LNCAP (cell line): ENCODE results near the gene SRRD.

Source experiments
- CTCF ChIP-seq: fragments of 450-650 bp; IDR thresholded peaks from 2 replicates; pipeline ENCODE4 v1.5.1; 2017; ENCODE audit warnings: mild to moderate bottlenecking

The SRRD gene

GRCh38 chr22:26517429-26517828, 33.8 kb downstream of the SRRD start:
- TF ChIP-seq CTCF = no peak

- no peak for TF ChIP-seq CTCF
These were observed 38.3 kb downstream of the SRRD start for GRCh38 chr22:26522012-26522411.

GRCh38 chr22:26522592-26522991, 38.9 kb downstream of the SRRD start:
- no peak for TF ChIP-seq CTCF

- no peak for TF ChIP-seq CTCF
These were observed 41.2 kb downstream of the SRRD start for GRCh38 chr22:26524870-26525269.

- no peak for TF ChIP-seq CTCF
These were observed 42.4 kb downstream of the SRRD start for GRCh38 chr22:26525946-26526564.

GRCh38 chr22:26527167-26527566, 43.5 kb downstream of the SRRD start:
- TF ChIP-seq CTCF = no peak

GRCh38 chr22:26527574-26528465, 44.1 kb downstream of the SRRD start:
- no peak for TF ChIP-seq CTCF
